H1 (cell line): ENCODE data around the gene LCN9.

Experiments
- ATF3 ChIP-seq: IDR thresholded peaks from 2 replicates; pipeline ENCODE4 v1.6.1; 2011; ENCODE audit warnings: low read depth, mild to moderate bottlenecking, low read length; ENCODE audit not compliant: insufficient read depth
- BRCA1 ChIP-seq: IDR thresholded peaks from 2 replicates; pipeline ENCODE4 v1.6.1; 2012; ENCODE audit warnings: low read depth, low read length, improper control_type of control experiment
- CEBPB ChIP-seq: IDR thresholded peaks from 2 replicates; pipeline ENCODE4 v1.6.1; 2012; ENCODE audit warnings: low read depth, low read length
- CTCF ChIP-seq, 3 experiments: IDR thresholded peaks; 1 replicate in 2 of 3; 2 replicates in 1 of 3; pipeline versions ENCODE4 v1.5.1 to v1.6.1; 2011; ENCODE audit warnings: low read length in 3 of 3, mild to moderate bottlenecking in 3 of 3, inconsistent platforms in 2 of 3, low read depth in 1 of 3, moderate library complexity in 1 of 3; ENCODE audit not compliant: insufficient read depth in 1 of 3; ENCODE audit errors: control extremely low read depth in 1 of 3
- EP300 ChIP-seq, 2 experiments: IDR thresholded peaks; 1 replicate in 1 of 2; 2 replicates in 1 of 2; pipeline ENCODE4 v1.6.1; 2011 to 2012; ENCODE audit warnings: low read depth in 2 of 2, low read length in 2 of 2, mild to moderate bottlenecking in 2 of 2, borderline replicate concordance in 1 of 2, inconsistent platforms in 1 of 2, moderate library complexity in 1 of 2
- MAFK ChIP-seq: IDR thresholded peaks from 2 replicates; pipeline ENCODE4 v1.6.1; 2012; ENCODE audit warnings: low read depth, mild to moderate bottlenecking, improper control_type of control experiment, low read length
- POLR2AphosphoS5 ChIP-seq: IDR thresholded peaks from 2 replicates; pipeline ENCODE4 v1.6.1; 2011; ENCODE audit warnings: low read depth, low read length
- RXRA ChIP-seq: IDR thresholded peaks from 2 replicates; pipeline ENCODE4 v1.6.1; 2011; ENCODE audit warnings: low read depth, mild to moderate bottlenecking, low read length, moderate library complexity; ENCODE audit not compliant: insufficient read depth
- SIN3A ChIP-seq, 2 experiments: IDR thresholded peaks in 1 of 2; conservative IDR thresholded peaks in 1 of 2; 2 replicates each; pipeline ENCODE4 v1.6.1; 2011 to 2012; ENCODE audit warnings: low read length in 2 of 2, improper control_type of control experiment in 1 of 2, low read depth in 1 of 2, mild to moderate bottlenecking in 1 of 2
- YY1 ChIP-seq: IDR thresholded peaks from 2 replicates; pipeline ENCODE4 v1.6.1; 2011; ENCODE audit warnings: low read depth, mild to moderate bottlenecking, low read length
- ZNF274 ChIP-seq: IDR thresholded peaks from 2 replicates; pipeline ENCODE4 v1.7.0; 2012; ENCODE audit warnings: low read length, borderline replicate concordance; ENCODE audit errors: extremely low read depth

DNA sequence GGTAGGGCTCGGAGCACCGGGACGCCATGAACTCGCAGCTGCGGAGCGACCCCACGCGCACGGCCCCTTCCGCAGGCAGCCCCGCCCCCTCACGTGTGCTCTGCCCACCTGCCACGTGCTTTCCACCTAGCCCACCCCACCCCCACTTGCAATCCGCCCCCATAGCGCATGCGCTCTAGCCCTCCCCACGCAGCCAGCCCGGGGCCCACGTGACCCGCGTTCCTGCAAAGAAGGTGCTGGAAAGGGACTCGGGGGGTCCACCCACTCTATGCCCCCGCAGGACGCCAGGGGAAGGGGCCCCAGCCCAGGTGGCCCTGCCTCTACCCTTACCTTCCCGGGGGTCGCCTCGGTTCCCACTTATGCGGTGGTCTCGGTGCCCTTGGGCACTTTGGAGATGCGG, 36.3 kb downstream of the LCN9 start, which contains the start of gene SOHLH1:
- TF ChIP-seq MAFK (no peak), BRCA1 (no peak), CEBPB (no peak), EP300 (IDR thresholded peaks at IDR 0.05; ENCODE audit: borderline replicate concordance in 1 of 2, low read depth in 2 of 2, low read length in 2 of 2) (no peak), ZNF274 (no peak), CTCF (IDR thresholded peaks at IDR 0.05; ENCODE audit: control extremely low read depth in 1 of 3, insufficient read depth in 1 of 3, low read depth in 1 of 3, low read length in 3 of 3) (no peak), YY1 (no peak), RXRA (no peak), ATF3 (no peak), SIN3A (conservative IDR thresholded peaks at IDR 0.05 in 1 of 2, IDR thresholded peaks at IDR 0.05 in 1 of 2; ENCODE audit: low read depth in 1 of 2, low read length in 2 of 2) (no peak), POLR2AphosphoS5 (no peak)
